NCI-H1436 treated with DMSO at 0.1 percent for 48 hours (cell line): ENCODE data around the gene FBXL17.

Experiments
- DNase-seq: peaks from one replicate; lab custom pipeline; 2025; lab: John Stamatoyannopoulos, UW

FBXL17 gene

GRCh38 chr5:107915176-107915812, 466.6 kb downstream of the FBXL17 start:
- DNase-seq, result no peak

GRCh38 chr5:107913494-107913893, 468.4 kb downstream of the FBXL17 start:
- no peak for DNase-seq

GRCh38 chr5:107900721-107901120, 481.2 kb downstream of the FBXL17 start:
- no peak for DNase-seq

GRCh38 chr5:107894361-107894760, 487.5 kb downstream of the FBXL17 start:
- DNase-seq, result no peak

- DNase-seq, result no peak
These were observed 488.3 kb downstream of the FBXL17 start for GRCh38 chr5:107893642-107894041.

GRCh38 chr5:107889387-107889786, 492.5 kb downstream of the FBXL17 start:
- no peak for DNase-seq

GRCh38 chr5:107888541-107888940, 493.4 kb downstream of the FBXL17 start:
- no peak for DNase-seq

GRCh38 chr5:107887166-107887943, 494.5 kb downstream of the FBXL17 start:
- no peak for DNase-seq

GRCh38 chr5:107885601-107886000, 496.3 kb downstream of the FBXL17 start:
- no peak for DNase-seq

GRCh38 chr5:107884871-107885270, 497.0 kb downstream of the FBXL17 start:
- no peak for DNase-seq

- no peak for DNase-seq
These were observed 503.2 kb downstream of the FBXL17 start for GRCh38 chr5:107878661-107879060.

GRCh38 chr5:107876906-107877305, 505.0 kb downstream of the FBXL17 start:
- DNase-seq, result no peak

GRCh38 chr5:107876261-107876660, 505.6 kb downstream of the FBXL17 start:
- no peak for DNase-seq

- DNase-seq, result no peak
These were observed 506.1 kb downstream of the FBXL17 start for GRCh38 chr5:107875833-107876232.

GRCh38 chr5:107874795-107875194, 507.1 kb downstream of the FBXL17 start:
- DNase-seq, result no peak

GRCh38 chr5:107873877-107874276, 508.0 kb downstream of the FBXL17 start:
- no peak for DNase-seq

GRCh38 chr5:107871023-107871422, 510.9 kb downstream of the FBXL17 start:
- no peak for DNase-seq

- no peak for DNase-seq
These were observed 512.3 kb downstream of the FBXL17 start for GRCh38 chr5:107869438-107870115.

- no peak for DNase-seq
These were observed 513.1 kb downstream of the FBXL17 start for GRCh38 chr5:107868650-107869409.

GRCh38 chr5:107867266-107867665, 514.6 kb downstream of the FBXL17 start:
- no peak for DNase-seq

GRCh38 chr5:107864793-107865192, 517.1 kb downstream of the FBXL17 start:
- no peak for DNase-seq

- DNase-seq, result no peak
These were observed 518.8 kb downstream of the FBXL17 start for GRCh38 chr5:107863125-107863524.
